ENCODE measurements around the gene ENO2.
A peak's percentile ranks its signal among the peaks of the same experiment; 100 is the strongest.
"Not testable (repeated sequence)": the region's sequence is repeated elsewhere in the genome, so short reads cannot be mapped to it uniquely, and the experiment has no call there.

ENO2 gene

DNA sequence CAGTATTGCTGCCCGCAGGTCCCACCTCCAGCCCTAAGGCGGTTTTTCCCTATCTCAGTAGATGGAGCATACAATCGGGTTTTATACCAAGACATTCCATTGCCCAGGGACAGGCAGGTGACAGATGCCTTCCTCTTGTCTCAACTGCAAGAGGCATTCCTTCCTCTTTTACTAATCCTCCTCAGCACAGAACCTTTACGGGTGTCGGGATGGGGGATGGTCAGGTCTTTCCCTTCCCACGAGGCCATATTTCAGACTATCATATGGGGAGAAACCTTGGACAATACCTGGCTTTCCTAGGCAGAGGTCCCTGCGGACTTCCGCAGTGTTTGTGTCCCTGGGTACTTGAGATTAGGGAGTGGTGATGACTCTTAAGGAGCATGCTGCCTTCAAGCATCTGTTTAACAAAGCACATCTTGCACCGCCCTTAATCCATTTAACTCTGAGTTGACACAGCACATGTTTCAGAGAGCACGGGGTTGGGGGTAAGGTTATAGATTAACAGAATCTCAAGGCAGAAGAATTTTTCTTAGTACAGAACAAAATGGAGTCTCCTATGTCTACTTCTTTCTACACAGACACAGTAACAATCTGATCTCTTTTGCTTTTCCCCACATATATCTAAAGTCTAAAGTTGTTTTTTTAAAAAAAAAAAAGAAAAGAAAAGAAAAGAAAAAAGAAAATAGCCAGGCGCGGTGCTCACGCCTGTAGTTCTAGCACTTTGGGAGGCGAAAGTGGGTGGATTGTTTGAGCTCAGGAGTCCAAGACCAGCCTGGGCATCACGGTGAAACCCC lies 28.0 kb upstream of the ENO2 start:
- DNase-seq: not testable (repeated sequence)

DNA sequence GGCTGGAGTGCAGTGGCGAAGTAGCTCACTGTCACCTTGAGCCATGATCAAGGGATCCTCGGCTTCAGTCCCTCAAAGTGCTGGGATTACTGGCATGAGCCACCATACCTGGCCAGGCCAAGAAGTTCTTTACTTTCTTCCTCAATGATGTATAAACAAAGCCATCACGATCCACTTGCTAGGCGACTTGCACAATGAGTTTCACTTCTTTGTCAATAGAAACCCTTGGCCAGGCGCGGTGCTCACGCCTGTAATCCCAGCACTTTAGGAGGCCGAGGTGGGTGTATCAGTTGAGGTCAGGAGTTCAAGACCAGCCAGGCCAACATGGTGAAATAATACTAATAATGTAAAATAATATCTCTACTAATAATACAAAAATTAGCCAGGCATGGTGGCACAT lies 26.9 kb upstream of the ENO2 start:
- DNase-seq: no peak

DNA sequence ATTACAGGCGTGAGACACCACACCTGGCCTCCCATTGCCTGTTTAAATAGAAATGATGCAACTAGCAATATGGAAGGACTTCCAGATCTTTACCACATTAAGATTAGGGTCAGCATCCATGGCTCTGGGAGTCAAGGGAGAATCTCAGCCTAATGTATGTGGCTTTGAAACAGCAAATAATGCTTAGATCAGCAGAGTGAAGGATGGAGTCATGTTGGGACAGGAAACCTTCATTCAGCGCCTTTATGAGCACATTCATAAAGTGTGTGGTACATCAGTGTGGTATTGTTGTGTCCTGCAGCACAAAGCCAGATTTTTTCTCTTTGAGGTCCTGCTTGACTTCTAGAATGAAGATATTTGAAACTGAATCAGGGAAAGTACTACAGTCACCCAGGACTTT lies 26.0 kb upstream of the ENO2 start:
- DNase-seq: no peak

DNA sequence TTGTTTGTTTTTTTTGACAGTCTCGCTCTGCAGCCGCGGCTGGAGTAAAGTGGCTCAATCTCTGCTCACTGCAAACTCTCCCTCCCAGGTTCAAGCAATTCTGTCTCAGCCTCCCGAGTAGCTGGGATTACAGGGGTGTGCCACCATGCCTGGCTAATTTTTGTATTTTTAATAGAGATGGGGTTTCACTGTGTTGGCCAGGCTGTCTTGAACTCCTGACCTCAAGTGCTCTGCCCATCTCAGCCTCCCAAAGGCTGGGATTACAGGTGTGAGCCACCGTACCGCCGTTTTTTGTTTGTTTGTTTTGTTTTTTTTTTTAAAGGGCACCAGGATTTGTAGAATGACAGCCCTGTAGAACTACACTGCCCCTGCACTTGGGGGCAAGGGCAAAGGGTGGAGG lies 25.6 kb upstream of the ENO2 start:
- not testable (repeated sequence) for DNase-seq

DNA sequence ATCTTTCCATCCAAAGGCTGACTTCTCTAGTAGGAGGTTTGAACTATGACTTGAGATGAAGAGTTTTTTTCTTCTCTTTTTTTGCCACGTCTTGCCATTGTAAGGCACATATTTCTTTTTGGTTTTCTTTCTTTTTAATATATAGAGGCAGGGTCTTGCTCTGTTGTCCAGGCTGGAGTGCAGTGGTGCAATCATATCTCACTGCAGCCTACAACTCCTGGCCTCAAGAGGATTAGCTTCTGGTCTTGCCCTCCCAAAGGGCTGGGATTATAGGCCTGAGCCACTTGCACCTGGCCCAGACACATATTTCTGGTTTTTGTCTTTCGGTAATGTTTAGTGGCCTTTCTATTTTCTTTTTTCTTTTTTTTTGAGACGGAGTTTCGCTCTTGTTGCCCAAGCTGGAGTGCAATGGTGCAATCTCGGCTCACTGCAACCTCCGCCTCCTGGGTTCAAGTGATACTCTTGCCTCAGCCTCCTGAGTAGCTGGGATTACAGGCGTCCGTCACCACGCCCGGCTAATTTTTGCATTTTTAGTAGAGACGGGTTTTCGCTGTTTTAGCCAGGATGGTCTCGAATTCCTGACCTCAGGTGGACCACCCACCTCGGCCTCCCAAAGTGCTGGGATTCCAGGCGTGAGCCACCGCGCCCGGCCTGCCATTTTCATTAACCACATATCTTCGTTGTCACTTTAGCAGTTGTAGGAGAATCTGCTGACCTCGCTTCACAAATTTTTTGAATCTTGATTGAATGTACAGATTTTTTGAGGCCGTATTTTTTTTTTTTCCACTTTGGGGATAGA lies 24.4 kb upstream of the ENO2 start:
- DNase-seq: not testable (repeated sequence)

DNA sequence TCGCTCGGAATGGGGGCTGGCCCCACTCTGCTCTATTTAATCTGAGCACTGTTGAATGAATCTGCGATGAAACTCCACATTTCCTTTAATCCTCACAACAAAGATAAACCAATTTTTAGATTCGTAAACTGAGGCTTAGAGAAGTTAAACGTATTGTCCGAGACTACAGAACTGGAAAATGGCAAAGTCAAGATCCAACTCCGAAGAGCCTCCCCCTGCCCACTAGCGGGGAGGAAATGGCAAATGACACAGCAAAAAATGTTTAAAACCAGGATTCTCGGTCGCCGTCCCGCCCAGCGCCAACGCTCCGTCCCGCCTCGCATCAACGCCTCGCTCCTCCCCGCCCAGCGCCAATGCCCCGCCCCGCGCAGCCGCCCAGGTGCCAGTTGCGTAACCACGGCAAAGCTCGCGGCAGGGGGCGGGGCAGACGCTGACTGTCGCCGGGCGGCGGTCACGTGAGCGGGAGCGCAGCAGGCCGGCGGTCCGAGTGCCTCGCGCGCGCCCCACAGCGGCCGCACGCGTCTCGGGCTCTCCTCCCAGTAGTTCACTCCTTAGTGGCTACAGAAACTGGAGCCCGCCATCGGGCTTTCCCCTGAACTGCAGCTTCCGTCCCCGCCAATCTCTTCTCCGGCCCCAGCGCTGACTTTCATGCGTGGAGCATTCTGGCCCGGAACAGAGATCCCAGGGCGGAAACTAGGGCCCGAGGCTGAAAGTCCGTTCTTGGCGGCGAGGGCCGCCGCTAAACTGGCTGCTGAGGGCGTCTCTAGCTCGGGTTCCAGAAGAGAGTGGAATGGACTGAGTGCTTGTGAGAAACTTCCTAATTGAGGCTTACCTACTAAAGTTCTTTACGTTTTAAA lies 23.4 kb upstream of the ENO2 start:
- DNase-seq: peak; percentile 98

DNA sequence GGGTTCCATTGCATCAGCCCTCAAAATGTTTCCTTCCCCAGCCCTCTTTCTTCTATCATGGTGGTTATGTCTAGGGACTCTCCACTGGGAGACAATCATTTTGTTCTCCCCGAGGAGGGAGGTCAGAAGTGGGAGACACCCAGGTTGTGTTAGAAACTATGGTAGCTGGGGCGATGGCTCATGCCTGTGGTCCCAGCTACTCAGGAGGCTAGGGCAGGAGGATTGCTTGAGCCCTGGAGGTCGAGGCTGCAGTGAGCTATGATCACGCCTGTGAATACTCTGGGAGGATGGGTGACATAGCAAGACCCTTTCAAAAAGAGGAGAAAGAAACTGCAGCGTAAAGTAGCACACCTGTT lies 22.8 kb upstream of the ENO2 start:
- DNase-seq: no peak

DNA sequence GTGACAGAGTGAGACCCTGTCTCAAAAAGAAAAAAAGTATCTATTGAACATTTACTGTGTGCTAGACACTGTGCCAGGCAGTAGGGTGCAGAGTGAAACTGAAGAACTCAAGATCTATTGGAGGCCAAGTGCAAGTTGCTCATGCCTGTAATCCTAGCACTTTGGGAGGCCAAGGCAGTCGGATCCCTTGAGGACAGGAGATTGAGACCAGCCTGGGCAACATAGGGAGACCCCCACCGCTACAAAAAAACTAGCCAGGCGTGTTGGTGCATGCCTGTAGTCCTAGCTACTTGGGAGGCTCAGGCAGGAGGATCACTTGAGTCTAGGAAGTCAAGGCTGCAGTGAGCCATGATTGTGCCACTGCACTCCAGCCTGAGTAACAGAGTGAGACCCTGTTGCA lies 21.7 kb upstream of the ENO2 start:
- DNase-seq: not testable (repeated sequence)

DNA sequence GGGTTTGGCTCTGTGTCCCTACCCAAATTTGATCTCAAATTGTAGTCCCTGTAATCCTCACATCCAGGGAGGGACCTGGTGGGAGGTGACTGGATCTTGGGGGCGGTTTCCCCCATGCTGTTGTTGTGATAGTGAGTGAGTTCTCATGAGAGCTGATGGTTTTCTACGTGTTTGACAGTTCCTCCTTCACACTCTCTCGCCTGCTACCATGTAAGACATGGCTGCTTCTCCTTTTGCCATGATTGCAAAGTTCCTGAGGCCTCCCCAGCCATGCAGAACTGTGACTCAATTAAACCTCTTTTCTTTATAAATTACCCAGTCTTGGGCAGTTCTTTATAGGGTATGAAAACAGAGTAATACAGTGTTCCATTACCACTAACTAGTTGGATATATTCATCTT lies 20.1 kb upstream of the ENO2 start:
- DNase-seq: no peak

DNA sequence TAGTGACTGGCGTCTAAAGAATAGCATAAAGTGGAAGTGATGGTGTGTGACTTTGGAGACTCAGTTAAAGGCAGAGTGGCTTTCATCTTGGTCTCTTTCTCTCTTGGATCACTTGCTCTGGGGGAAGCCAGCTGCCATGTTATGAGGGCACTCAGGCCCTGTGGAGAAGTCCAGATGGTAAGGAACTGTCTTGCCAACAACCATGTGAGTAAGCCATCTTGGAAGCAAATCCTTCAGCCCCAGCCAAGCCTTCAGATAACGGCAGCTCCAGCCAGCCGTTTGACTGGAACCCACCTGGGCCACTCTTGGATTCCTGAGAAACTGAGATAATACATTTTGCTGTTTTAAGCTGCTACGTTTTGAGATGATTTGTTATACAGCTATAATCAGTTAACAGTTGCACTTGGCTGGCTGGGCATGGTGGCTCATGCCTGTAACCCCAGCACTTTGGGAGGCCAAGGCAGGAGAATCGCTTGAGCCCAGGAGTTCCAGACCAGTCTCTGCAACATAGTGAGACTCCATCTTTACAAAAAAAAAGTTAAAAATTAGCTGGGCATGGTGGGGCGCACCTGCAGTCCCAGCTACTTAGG lies 17.4 kb upstream of the ENO2 start:
- DNase-seq: no peak

DNA sequence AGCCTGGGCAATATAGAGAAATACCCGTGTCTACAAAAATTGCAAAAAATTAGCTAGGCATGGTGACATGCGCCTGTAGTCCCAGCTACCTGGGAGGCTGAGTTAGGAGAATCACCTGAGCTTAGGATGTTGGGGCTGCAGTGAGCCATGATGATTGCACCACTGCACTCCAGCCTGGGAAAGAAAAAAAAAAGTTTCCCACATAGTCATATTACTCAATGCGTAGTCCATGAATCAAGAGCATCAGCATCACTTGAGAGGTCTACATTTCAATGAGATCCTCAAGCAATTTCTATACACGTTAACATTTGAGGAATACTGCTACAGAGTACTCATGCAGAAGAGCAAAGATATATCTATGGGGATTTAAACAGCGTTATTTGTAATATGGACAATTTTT lies 15.0 kb upstream of the ENO2 start:
- no peak for DNase-seq

DNA sequence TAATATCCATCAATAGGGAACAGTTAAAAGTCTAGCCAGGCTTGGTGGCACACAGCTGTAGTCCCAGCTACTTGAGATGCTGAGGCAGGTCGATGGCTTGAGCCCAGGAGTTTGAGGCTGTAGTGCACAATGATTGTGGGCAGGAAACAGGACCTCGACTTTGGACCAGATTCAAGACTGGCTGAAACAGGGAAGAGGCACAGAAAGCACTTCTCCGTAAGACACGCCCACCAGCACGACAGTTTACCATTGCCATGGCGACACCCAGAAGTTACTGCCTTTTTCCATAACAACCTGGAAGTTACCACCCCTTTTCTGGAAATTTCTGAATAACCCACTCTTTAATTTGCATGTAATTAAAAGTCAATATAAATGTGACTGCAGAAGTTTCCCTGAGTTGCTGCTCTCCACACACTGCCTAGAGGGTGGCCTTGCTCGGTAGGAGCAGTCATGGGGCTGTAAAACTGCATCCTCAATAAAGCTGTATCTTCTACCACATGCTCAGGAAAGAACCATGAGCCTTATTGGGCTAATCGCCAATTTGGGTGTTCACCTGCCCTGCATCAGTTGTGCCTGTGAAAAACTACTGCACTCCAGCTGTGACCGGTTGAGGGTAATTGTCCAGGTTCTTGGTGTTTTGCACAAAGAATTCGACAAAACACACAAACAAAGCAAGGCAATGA lies 14.4 kb upstream of the ENO2 start:
- peak; percentile 27 for DNase-seq

DNA sequence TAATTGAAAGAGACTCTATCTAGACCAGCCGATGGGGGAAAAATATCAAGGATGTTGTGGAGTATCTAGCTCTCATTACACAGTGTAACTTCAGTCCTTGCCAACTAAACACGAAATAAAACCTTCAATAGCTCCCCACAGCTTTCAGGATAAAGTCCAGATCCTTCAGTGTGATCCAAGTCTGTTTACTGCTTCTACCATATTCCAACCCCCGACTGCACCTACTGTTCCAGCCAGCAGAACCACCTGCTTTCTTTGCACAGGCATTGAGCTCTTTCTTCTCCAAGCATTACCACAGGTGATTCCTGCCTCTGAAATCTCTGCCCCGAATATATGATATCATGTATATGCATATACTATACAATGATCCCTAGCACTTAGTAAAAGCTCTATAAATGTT lies 11.9 kb upstream of the ENO2 start:
- no peak for DNase-seq

DNA sequence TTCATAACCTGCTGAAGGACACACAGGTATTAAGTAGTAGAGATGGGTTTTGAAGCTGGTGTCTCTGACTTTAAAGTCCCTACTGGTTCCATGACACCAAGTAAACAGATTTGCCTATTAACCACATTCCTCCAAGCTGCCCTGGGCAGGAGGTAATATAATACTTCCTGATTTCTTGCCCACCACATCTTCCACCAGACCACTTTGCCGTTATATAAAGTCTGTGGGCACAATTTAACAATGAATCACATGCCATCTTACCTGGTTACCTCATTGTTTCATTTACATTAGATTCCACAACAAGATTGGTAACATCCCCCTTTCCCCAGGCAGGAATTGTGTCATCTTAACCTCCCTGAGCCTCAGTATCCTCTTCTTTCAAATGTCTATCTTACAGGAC lies 10.7 kb upstream of the ENO2 start:
- no peak for DNase-seq

DNA sequence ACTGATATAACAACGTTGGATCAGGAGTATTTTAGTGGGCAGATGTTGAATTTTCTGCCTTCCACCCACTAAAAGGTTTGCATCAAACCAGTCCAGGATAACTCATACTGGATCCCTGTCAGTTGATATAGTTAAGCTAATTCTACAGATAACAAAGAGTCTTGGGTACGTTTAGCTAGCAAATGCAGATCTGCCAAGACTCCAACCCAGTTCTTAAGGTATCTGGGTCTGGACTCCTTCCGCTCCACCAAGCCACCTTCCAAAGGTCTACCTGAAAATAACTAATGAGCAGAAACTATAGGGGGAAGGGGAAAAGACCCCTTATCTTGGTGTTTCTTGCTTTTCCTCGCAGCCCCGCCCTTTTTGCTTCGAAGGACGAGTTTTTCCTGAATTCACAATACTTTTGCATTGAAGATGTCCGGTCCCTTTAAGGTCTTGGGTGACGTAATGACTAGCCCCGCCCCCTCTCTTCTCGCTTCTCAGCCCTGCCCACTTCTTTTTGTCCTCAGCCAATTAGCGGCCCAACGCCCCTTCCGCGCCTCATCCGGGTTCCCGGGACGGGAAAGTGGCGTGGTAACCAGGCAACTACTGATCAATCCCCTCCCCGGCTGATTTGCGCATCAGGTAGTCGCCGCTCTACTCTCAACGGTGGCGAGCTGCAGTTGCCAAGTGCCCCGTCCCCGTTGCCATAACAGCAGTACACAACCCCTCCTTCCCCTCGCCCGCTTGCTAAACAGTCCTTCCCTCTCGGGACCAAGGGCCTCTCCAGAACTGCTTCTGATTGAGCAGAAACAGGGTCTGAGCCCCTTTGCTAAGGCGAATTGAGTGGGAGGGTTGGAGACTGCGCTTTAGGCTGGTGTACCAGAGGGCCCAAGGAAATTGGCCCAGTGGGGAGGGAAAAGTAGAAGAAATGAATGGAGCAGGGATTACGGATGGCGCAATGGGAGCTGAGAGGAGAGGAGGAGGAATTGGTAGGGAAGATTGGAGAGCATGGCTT lies 9.8 kb upstream of the ENO2 start, which contains the start of gene LRRC23:
Gene LRRC23, plus strand, starts transcription at position 543 of the 997 bp plus-strand sequence. CDS start 812 bp downstream, outside the sequence.
- DNase-seq: peak; percentile 98

DNA sequence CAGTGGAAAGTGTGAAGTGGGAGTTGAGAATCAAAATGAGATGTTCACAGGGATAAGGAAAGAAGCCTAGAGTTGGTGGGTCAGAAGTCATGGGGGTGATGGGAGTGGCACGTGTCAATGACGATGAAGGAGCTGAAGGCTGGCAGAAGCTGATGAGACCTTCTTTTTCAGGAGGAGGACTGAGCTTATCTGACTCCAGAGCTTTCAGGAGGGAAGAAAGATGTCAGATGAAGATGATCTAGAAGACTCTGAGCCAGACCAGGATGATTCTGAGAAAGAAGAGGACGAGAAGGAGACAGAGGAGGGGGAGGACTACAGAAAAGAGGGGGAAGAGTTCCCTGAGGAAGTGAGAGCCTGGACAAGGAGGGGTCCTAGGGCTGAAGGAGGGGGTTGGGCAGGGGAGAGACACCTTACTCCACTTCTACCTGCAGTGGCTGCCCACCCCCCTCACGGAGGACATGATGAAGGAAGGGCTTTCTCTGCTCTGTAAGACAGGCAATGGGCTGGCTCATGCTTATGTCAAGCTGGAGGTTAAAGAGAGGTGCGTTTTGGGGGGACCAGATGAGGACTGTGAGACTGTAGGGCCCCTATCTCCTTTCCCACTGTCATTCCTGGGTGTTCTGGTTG lies 8.9 kb upstream of the ENO2 start:
- no peak for DNase-seq

DNA sequence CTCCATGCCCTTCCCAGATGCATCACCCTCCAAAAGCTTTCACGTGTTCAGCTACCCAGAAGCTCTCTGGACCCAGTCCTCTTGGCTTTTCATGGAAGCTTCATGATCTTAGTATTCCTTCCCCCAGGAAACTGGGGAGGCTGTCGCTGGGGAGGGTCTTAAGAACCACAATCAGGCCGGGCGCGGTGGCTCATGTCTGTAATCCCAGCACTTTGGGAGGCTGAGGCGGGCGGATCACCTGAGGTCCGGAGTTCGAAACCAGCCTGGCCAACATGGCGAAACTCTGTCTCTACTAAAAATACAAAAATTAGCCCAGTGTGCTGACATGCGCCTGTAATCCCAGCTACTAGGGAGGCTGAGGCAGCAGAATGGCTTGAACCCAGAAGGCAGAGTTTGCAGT lies 6.2 kb upstream of the ENO2 start:
- not testable (repeated sequence) for DNase-seq

DNA sequence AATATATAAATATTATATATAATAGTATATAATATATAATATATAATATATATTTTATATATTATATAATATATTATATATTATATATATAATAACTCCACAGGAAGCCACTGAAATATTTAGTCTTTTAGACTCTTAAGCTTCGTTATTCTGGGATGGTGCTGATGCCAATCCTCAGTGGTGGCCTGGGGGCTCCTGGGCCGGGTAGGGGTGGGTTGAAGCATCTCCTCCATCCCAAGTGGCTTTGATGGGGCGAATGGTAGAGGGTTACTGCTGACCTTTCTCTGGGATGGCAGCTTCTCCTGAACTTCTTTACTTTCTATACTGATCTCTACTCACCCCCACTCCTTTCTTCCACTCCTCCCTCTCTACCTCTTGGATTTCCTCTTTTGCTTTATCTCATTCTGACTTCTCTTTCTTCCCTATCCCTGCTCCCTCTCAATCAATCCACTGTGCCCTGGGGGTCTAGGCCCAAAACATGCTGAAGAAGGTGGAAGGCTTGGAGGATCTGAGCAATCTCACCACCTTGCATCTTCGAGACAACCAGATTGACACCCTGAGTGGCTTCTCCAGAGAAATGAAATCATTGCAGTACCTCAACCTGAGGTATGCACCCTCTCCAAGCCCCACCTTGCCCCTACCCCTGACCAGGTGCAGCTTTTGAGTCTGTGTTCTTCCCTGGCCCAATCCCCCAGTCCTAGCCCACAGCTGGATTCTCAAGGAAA lies 4.8 kb upstream of the ENO2 start:
- no peak for DNase-seq

DNA sequence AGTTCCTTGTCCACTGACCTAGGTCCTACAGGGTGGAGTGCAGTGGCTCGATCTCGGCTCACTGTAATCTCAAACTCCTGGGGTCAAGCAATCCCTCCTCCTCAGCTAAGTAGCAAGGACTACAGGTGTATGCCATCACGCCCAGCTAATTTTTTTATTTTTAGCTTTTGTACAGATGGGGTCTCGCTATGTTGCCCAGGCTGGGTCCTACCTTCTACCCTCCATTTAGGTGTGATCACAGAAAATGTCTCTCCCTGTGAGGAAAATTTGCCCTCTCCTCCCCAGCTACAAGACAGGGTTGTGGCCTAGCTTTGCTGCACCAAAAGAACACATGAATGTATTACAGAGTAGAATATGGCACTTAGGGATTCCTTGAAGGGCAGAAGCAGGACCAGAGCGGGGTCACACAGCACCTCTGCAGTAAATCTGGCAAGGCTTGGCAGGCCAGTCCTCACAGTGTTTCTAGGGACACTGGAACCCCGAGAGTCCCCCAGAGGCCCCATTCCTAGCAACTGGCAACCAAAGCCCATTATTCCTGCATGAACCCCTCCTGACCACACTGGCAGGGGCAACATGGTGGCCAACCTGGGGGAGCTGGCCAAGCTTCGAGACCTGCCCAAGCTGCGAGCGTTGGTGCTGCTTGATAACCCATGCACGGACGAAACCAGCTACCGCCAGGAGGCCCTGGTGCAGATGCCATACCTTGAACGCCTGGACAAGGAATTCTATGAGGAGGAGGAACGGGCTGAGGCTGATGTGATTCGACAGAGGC lies 2.0 kb upstream of the ENO2 start:
- DNase-seq: no peak

Data from stimulated activated CD4-positive, alpha-beta T cell treated with anti-CD3 and anti-CD28 coated beads, Interleukin-1b, Interleukin-23, amount 100 ng/mL, for 48 hours (primary cell).